H1 (cell line): ENCODE data around the gene CFDP1. TPM values are rescaled to one million over a fixed set of nuclear protein-coding genes. Genes with fewer than 3 reads are reported as not detected.

Source experiments
- ATF2 ChIP-seq: IDR thresholded peaks from 2 replicates; pipeline ENCODE4 v1.6.1; 2012; ENCODE audit warnings: low read length, inconsistent platforms
- FOSL1 ChIP-seq: IDR thresholded peaks from 2 replicates; pipeline ENCODE4 v1.6.1; 2011; ENCODE audit warnings: mild to moderate bottlenecking, low read depth, low read length, moderate library complexity; ENCODE audit not compliant: insufficient read depth
- GABPA ChIP-seq: IDR thresholded peaks from 2 replicates; pipeline ENCODE4 v1.6.1; 2011; ENCODE audit warnings: mild to moderate bottlenecking, low read length, moderate library complexity, borderline replicate concordance; ENCODE audit not compliant: insufficient read depth
- KDM1A ChIP-seq: fragments of 200-600, 300-600 bp; sonication (generic); IDR thresholded peaks from 2 replicates; pipeline ENCODE4 v1.7.1; 2016; ENCODE audit warnings: mild to moderate bottlenecking, low read length, borderline replicate concordance
- KDM5A ChIP-seq: fragments of 200-600 bp; IDR thresholded peaks from 2 replicates; pipeline ENCODE4 v1.7.1; 2012; ENCODE audit warnings: mild to moderate bottlenecking, low read length, inconsistent platforms, mixed read lengths
- NRF1 ChIP-seq: IDR thresholded peaks from 2 replicates; pipeline ENCODE4 v1.6.1; 2011; ENCODE audit warnings: mild to moderate bottlenecking, low read depth, low read length, improper control_type of control experiment
- TAF1 ChIP-seq: IDR thresholded peaks from 2 replicates; pipeline ENCODE4 v1.6.1; 2011; ENCODE audit warnings: mild to moderate bottlenecking, low read depth, low read length
- TBP ChIP-seq: IDR thresholded peaks from 2 replicates; pipeline ENCODE4 v1.6.1; 2011; ENCODE audit warnings: low read depth, low read length, improper control_type of control experiment
- polyA plus RNA-seq, 7 experiments: library from polyadenylated mRNA; depleted of rRNA in 3 of 7; stranded (reverse) in 5 of 7; unstranded in 2 of 7; fragments of >200 nt in 5 of 7; fragments of 200-250 nt in 2 of 7; gene quantifications; 1 replicate in 5 of 7; 2 replicates in 1 of 7; 4 replicates in 1 of 7; pipeline versions ENCODE4 v1.2.1 to v1.2.3, GENCODE V29; 2011 to 2013; ENCODE audit warnings: missing spikeins in 2 of 7, mixed read lengths in 2 of 7
- total RNA-seq: library from RNA; stranded (reverse); fragmentation: NEBNext Ultra II Directional; extraction: Animal tissue kit (Norgen Biotek cat#: 25700); gene quantifications from 2 replicates; pipeline ENCODE4 v1.2.1, GENCODE V29; 2021

Gene CFDP1
- total and polyA plus RNA-seq, 2 of the 8 experiments (the other 6 are each of a cell fraction or from before 2014, with no cell fraction given) = 25.5 to 77.3 TPM

GRCh38 chr16:75420987-75421819 is 12.1 kb downstream of the CFDP1 start (continued):
- TF ChIP-seq ATF2 (no peak), TAF1 (peak; percentile 56), TBP (no peak), GABPA (peak; percentile 58; the same call in 1 of the 2 replicates), KDM5A (no peak), FOSL1 (no peak), NRF1 (peak; percentile 45), KDM1A (no peak)
